Measurements from ENCODE around the gene SYT3. TPM values are rescaled to one million over a fixed set of nuclear protein-coding genes. Genes with fewer than 3 reads are reported as not detected.

SYT3 gene
- total and polyA plus RNA-seq, 2 of the 13 experiments (the other 11 are each of a cell fraction or from before 2014, with no cell fraction given), result not detected

DNA sequence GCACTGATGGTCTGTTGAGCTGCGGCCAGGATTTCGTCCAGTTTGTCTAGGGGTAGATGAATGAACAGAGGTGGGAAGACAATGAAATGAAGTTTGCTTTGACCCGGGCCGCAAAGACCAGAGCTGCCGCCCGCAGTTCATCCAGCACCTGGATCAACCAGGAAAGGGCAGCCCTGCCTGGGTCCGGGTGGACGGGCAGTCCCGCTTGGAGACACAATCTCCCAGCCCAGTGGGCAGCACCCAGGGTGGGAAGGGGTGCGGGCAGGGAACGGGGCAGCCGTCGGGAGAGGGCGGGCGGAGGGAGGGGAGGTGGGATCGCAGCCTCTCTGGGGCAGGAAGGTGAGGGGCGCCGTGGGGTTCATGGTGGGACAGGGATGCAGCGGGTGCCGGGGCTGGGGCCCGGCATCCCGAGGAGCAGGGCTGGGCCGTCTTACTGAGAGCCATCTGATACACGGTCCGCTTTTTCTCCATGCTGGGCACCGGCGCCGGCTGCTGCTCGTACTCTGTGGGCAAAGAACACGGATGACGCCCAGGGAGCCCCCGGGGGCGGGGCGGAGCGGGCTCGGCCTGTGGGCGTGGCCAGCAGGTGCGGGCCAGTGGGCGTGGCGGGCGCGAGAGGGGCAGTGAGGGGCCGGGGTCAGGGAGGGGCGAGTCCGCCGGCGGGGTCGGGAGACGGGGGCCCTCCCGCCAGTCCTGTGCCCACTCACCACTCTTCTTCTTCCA lies 46.8 kb upstream of the SYT3 start:
- DNase-seq (ENCODE audit: low spot score), result no peak
- H2AFZ ChIP-seq (ENCODE audit: low read length), result no peak overlapping the region
- no peak overlapping the region for H3K4me2 ChIP-seq (ENCODE audit: low read depth, low read length)
- TF ChIP-seq TCF7 (IDR thresholded peaks at IDR 0.05; ENCODE audit: low read depth) (no peak), MYC (CRISPR knock-in tag; IDR thresholded peaks at IDR 0.05; ENCODE audit: borderline replicate concordance) (no peak), RELA (CRISPR knock-in tag; IDR thresholded peaks at IDR 0.05) (no peak), DDIT3 (CRISPR knock-in tag; IDR thresholded peaks at IDR 0.05) (no peak), ZNF17 (CRISPR knock-in tag; IDR thresholded peaks at IDR 0.05) (no peak)
- ChIA-PET POLR2A (no interaction called here), CTCF (ENCODE audit: low intra/inter-chr PET ratio, low total read pairs) (no interaction called here)
- intact Hi-C loops (cut with micrococcal nuclease; ENCODE audit: unreplicated experiment) (no loop called here), in situ Hi-C loops (cut with HindIII; ENCODE audit: extremely low pct_ligation_motif_present, low pct_unique_long_range_greater_than_20kb) (no loop called here)
- 8% methylated on average over 16 of the region's 50 CpGs for WGBS (ENCODE audit: low lambda C conversion rate)
- H3K27me3 ChIP-seq (ENCODE audit: control insufficient read depth in 1 of 2, insufficient read depth in 2 of 2, low read length in 2 of 2), result peaks cover 3 to 27% of the 10 kb centered on the region in 2 experiments; a peak in 3 of 5 replicates
- no peak overlapping the region for H3K9ac ChIP-seq (ENCODE audit: insufficient read depth, low read depth, low read length)
- BruUV-seq (replicated peaks), result no TSS peak
- no peaks in the 10 kb centered on the region for H3K79me2 ChIP-seq (ENCODE audit: insufficient read depth, low read length)
- ATAC-seq, result no peak
- H3K4me1 ChIP-seq (ENCODE audit: insufficient read depth, low read length), result no peaks in the 10 kb centered on the region
- no peaks in the 10 kb centered on the region for H3K9me3 ChIP-seq (ENCODE audit: low read length)
- H3K27ac ChIP-seq (ENCODE audit: extremely low read length, insufficient read depth, low read length), result no peak overlapping the region
- no peaks in the 10 kb centered on the region for H3K36me3 ChIP-seq (replicated peaks in 1 of 2; ENCODE audit: control insufficient read depth in 1 of 2, insufficient read depth in 2 of 2, low read length in 2 of 2)
- H4K20me1 ChIP-seq (ENCODE audit: insufficient read depth, low read length), result no peaks in the 10 kb centered on the region
- no peak for FAIRE-seq
- no peak overlapping the region for H3K4me3 ChIP-seq (replicated peaks in 1 of 3; ENCODE audit: insufficient read depth in 1 of 3, low read depth in 2 of 3, low read length in 3 of 3)

GRCh38 chr19:50679177-50680125 lies 39.8 kb upstream of the SYT3 start:
- in situ Hi-C loops (cut with HindIII; ENCODE audit: extremely low pct_ligation_motif_present, low pct_unique_long_range_greater_than_20kb) (no loop called here), intact Hi-C loops (cut with micrococcal nuclease; ENCODE audit: unreplicated experiment) (no loop called here)
- Histone ChIP-seq H3K79me2 (ENCODE audit: insufficient read depth, low read length) (no peaks in the 10 kb centered on the region), H3K27ac (ENCODE audit: extremely low read length, insufficient read depth, low read length) (no peak overlapping the region), H3K36me3 (replicated peaks in 1 of 2; ENCODE audit: control insufficient read depth in 1 of 2, insufficient read depth in 2 of 2, low read length in 2 of 2) (no peaks in the 10 kb centered on the region), H3K4me2 (ENCODE audit: low read depth, low read length) (no peak overlapping the region), H3K9me3 (ENCODE audit: low read length) (no peaks in the 10 kb centered on the region), H3K4me3 (replicated peaks in 1 of 3; ENCODE audit: insufficient read depth in 1 of 3, low read depth in 2 of 3, low read length in 3 of 3) (no peak overlapping the region), H2AFZ (ENCODE audit: low read length) (no peak overlapping the region), H3K9ac (ENCODE audit: insufficient read depth, low read depth, low read length) (no peak overlapping the region), H3K4me1 (ENCODE audit: insufficient read depth, low read length) (no peaks in the 10 kb centered on the region), H4K20me1 (ENCODE audit: insufficient read depth, low read length) (no peaks in the 10 kb centered on the region), H3K27me3 (ENCODE audit: control insufficient read depth in 1 of 2, insufficient read depth in 2 of 2, low read length in 2 of 2) (peaks cover 2 to 12% of the 10 kb centered on the region in 2 experiments; a peak in 3 of 5 replicates)
- FAIRE-seq (peak; percentile 47), ATAC-seq (peak; percentile 88), DNase-seq (ENCODE audit: low spot score) (peak; percentile 48)
- no TSS peak for BruUV-seq (replicated peaks)
- ChIA-PET CTCF (ENCODE audit: low intra/inter-chr PET ratio, low total read pairs) (no interaction called here), POLR2A (no interaction called here)
- 19% methylated on average over 17 of the region's 23 CpGs for WGBS (ENCODE audit: low lambda C conversion rate)
- peak; percentile 64 for TF ChIP-seq MAX (IDR thresholded peaks at IDR 0.05)
- TF ChIP-seq SYNCRIP (IDR thresholded peaks at IDR 0.05; ENCODE audit: insufficient read depth, low read depth, low read length), result no peak
- TF ChIP-seq IRF9 (CRISPR knock-in tag; IDR thresholded peaks at IDR 0.05; ENCODE audit: borderline replicate concordance), result no peak
- no peak for TF ChIP-seq ZNF331 (CRISPR knock-in tag; IDR thresholded peaks at IDR 0.05)
- TF ChIP-seq SP2 (CRISPR knock-in tag; IDR thresholded peaks at IDR 0.05), result no peak
- TF ChIP-seq ZBTB8A (CRISPR knock-in tag; IDR thresholded peaks at IDR 0.05; ENCODE audit: borderline replicate concordance, low read depth), result no peak
- no peak for TF ChIP-seq CERS6 (CRISPR knock-in tag; IDR thresholded peaks at IDR 0.05)
- TF ChIP-seq ZBTB1 (CRISPR knock-in tag; IDR thresholded peaks at IDR 0.05; ENCODE audit: borderline replicate concordance), result no peak
- TF ChIP-seq ZFP90 (CRISPR knock-in tag; IDR thresholded peaks at IDR 0.05; ENCODE audit: borderline replicate concordance), result no peak

Data from HepG2 (cell line).